Natural killer cell (primary cell): ENCODE measurements around the gene DGKH. TPM values are rescaled to one million over a fixed set of nuclear protein-coding genes. Genes with fewer than 3 reads are reported as not detected.

ENCODE experiments used
- ATAC-seq, 3 donors: fragments of 150-1000 bp in 2 of 3; fragments of 200-7000 bp in 1 of 3; cut with Tn5 transposase; 1 replicate in 1 of 3; 2 replicates in 2 of 3; pipeline ENCODE4 v1.10.0; 2021; ENCODE audit warnings: mild to moderate bottlenecking in 2 of 3, moderate library complexity in 2 of 3
- DNase-seq, 2 donors: peaks; one replicate each; pipeline versions ENCODE4 v3.0.0 to v3.0.0-alpha.2; 2013 to 2021; ENCODE audit warnings: mixed read lengths in 1 of 2
- H3K27ac ChIP-seq: one replicate; pipeline ENCODE4 v1.5.1; 2013; ENCODE audit warnings: mild to moderate bottlenecking, low read length
- H3K27me3 ChIP-seq: one replicate; pipeline ENCODE4 v1.6.1; 2013; ENCODE audit warnings: low read length; ENCODE audit not compliant: control insufficient read depth, insufficient read depth
- H3K36me3 ChIP-seq: one replicate; pipeline ENCODE4 v1.6.1; 2013; ENCODE audit warnings: low read length; ENCODE audit not compliant: control insufficient read depth, insufficient read depth
- H3K4me1 ChIP-seq: one replicate; pipeline ENCODE4 v1.6.1; 2013; ENCODE audit warnings: low read length; ENCODE audit not compliant: control insufficient read depth, insufficient read depth
- H3K4me3 ChIP-seq: one replicate; pipeline ENCODE4 v1.5.1; 2013; ENCODE audit warnings: low read length
- H3K9me3 ChIP-seq: one replicate; pipeline ENCODE4 v1.6.1; 2013; ENCODE audit warnings: low read length; ENCODE audit not compliant: control insufficient read depth, insufficient read depth
- H3K27ac Mint-ChIP-seq, 2 donors: one replicate each; pipeline ENCODE4 v1.8.0; 2022; ENCODE audit warnings: mild to moderate bottlenecking in 2 of 2, mixed read lengths in 2 of 2, moderate library complexity in 1 of 2
- H3K27me3 Mint-ChIP-seq, 2 donors: one replicate each; pipeline ENCODE4 v1.8.0; 2022; ENCODE audit warnings: low read depth in 2 of 2, mixed read lengths in 2 of 2
- H3K36me3 Mint-ChIP-seq: one replicate; pipeline ENCODE4 v1.8.0; 2022; ENCODE audit warnings: mixed read lengths
- H3K4me1 Mint-ChIP-seq, 2 donors: one replicate each; pipeline ENCODE4 v1.8.0; 2022; ENCODE audit warnings: mixed read lengths in 2 of 2
- H3K4me3 Mint-ChIP-seq: one replicate; pipeline ENCODE4 v1.8.0; 2022; ENCODE audit warnings: mild to moderate bottlenecking, moderate library complexity, mixed read lengths
- H3K9me3 Mint-ChIP-seq, 2 donors: one replicate each; pipeline ENCODE4 v1.8.0; 2022; ENCODE audit warnings: mixed read lengths in 2 of 2
- CTCF ChIP-seq: fragments of 200-600 bp; IDR thresholded peaks from one replicate; pipeline ENCODE4 v1.8.0; 2022; ENCODE audit warnings: antibody characterized with exemption
- WGBS: methylation state at CpG from one replicate; pipeline ENCODE4 v1.1.7; 2013; ENCODE audit warnings: missing lambda C conversion rate; ENCODE audit not compliant: insufficient coverage; 5-methylcytosine and 5-hydroxymethylcytosine counted together
- intact Hi-C: fragments of 100-400 bp; cut with micrococcal nuclease; formaldehyde crosslinking; loops from one replicate; pipeline ENCODE4 v1.14.2; 2022
- total RNA-seq, 4 donors: library from RNA; stranded (reverse); fragments of 120-200 nt in 1 of 4; gene quantifications; one replicate each; pipeline versions ENCODE4 v1.2.3 to v1.2.4, GENCODE V29; 2013 to 2022

Gene DGKH
- total RNA-seq, 3 donors from 2014 or later (not counting 1 experiment from before 2014, with no cell fraction given), result 1.1 to 3.4 (median 1.2) TPM

- H3K9me3 Mint-ChIP-seq, result no peaks in the 10 kb centered on the region
- ATAC-seq (no peak), DNase-seq (no peak)
- H3K27ac ChIP-seq, result no peak overlapping the region
- no peak overlapping the region for H3K4me3 ChIP-seq
- H3K27me3 Mint-ChIP-seq, result peaks cover 13 to 14% of the 10 kb centered on the region in 2 donors
- intact Hi-C loops, result no loop called here
- H3K36me3 ChIP-seq, result no peaks in the 10 kb centered on the region
- H3K27ac Mint-ChIP-seq, result no peak overlapping the region
- no peaks in the 10 kb centered on the region for H3K27me3 ChIP-seq
- no peaks in the 10 kb centered on the region for H3K4me1 ChIP-seq
- no peak overlapping the region for H3K4me3 Mint-ChIP-seq
- no peaks in the 10 kb centered on the region for H3K9me3 ChIP-seq
- no peaks in the 10 kb centered on the region for H3K4me1 Mint-ChIP-seq
- no peaks in the 10 kb centered on the region for H3K36me3 Mint-ChIP-seq
- TF ChIP-seq CTCF, result no peak
Measured at GRCh38 chr13:42061943-42062342, 13.5 kb downstream of the DGKH start.

DNA sequence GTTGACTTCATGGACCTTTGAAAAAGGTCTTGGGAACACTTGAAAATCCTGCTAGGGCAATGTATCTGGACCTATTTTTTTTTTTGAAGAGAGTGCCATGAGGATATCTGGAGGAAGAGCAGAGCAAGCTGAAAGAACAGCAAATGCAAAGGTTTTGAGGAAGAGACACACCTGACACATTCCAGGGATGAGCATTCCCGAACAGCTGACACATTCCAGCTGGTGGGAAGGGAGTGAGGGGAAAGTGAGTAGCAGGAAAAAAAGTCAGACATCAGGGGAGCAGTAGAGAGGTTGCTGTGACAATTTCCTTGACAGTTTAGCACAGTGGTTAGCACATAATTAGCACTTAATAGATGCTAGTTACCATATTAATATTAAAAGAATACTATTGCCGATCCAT lies 14.7 kb downstream of the DGKH start:
- ATAC-seq (no peak), DNase-seq (no peak)
- TF ChIP-seq CTCF, result no peak
- no peak overlapping the region for H3K27ac Mint-ChIP-seq
- intact Hi-C loops, result no loop called here
- no peak overlapping the region for H3K4me3 ChIP-seq
- H3K36me3 Mint-ChIP-seq, result no peaks in the 10 kb centered on the region
- WGBS, result 85% methylated on average over 1 of the region's 2 CpGs
- no peaks in the 10 kb centered on the region for H3K36me3 ChIP-seq
- H3K4me1 Mint-ChIP-seq, result no peaks in the 10 kb centered on the region
- no peak overlapping the region for H3K27ac ChIP-seq
- H3K4me3 Mint-ChIP-seq, result no peak overlapping the region
- peaks cover 13 to 14% of the 10 kb centered on the region in 2 donors for H3K27me3 Mint-ChIP-seq
- H3K9me3 Mint-ChIP-seq, result no peaks in the 10 kb centered on the region
- no peaks in the 10 kb centered on the region for H3K4me1 ChIP-seq
- H3K9me3 ChIP-seq, result no peaks in the 10 kb centered on the region
- no peaks in the 10 kb centered on the region for H3K27me3 ChIP-seq

- H3K9me3 ChIP-seq, result no peaks in the 10 kb centered on the region
- intact Hi-C loops, result no loop called here
- no peak overlapping the region for H3K4me3 ChIP-seq
- Mint-ChIP-seq H3K27ac (no peak overlapping the region), H3K4me1 (no peaks in the 10 kb centered on the region), H3K36me3 (no peaks in the 10 kb centered on the region), H3K27me3 (peaks cover 14 to 23% of the 10 kb centered on the region in 2 donors), H3K9me3 (no peaks in the 10 kb centered on the region), H3K4me3 (no peak overlapping the region)
- no peak overlapping the region for H3K27ac ChIP-seq
- 92% methylated on average over 6 of the region's 6 CpGs for WGBS
- no peaks in the 10 kb centered on the region for H3K4me1 ChIP-seq
- H3K36me3 ChIP-seq, result no peaks in the 10 kb centered on the region
- no peaks in the 10 kb centered on the region for H3K27me3 ChIP-seq
- DNase-seq, result no peak
- ATAC-seq, result no peak
- no peak for TF ChIP-seq CTCF
Measured at GRCh38 chr13:42064259-42064658, 15.8 kb downstream of the DGKH start.

GRCh38 chr13:42064966-42065365 lies 16.5 kb downstream of the DGKH start:
- H3K9me3 ChIP-seq, result no peaks in the 10 kb centered on the region
- Mint-ChIP-seq H3K4me1 (no peaks in the 10 kb centered on the region), H3K36me3 (no peaks in the 10 kb centered on the region), H3K9me3 (no peaks in the 10 kb centered on the region), H3K27ac (no peak overlapping the region), H3K27me3 (peaks cover 14 to 30% of the 10 kb centered on the region in 2 donors), H3K4me3 (no peak overlapping the region)
- no peaks in the 10 kb centered on the region for H3K4me1 ChIP-seq
- WGBS, result 89% methylated on average over 5 of the region's 5 CpGs
- H3K27me3 ChIP-seq, result no peaks in the 10 kb centered on the region
- ATAC-seq (no peak), DNase-seq (no peak)
- no peak overlapping the region for H3K4me3 ChIP-seq
- no peaks in the 10 kb centered on the region for H3K36me3 ChIP-seq
- no peak overlapping the region for H3K27ac ChIP-seq
- intact Hi-C loops, result no loop called here
- no peak for TF ChIP-seq CTCF
